Activated CD4-positive, CD25-positive, alpha-beta regulatory T cell treated with anti-CD3 and anti-CD28 coated beads, Interleukin-2, amount 50 U/mL, for 72 hours (primary cell): ENCODE data around the gene SLC12A4.
"Not testable (repeated sequence)": the region's sequence is repeated elsewhere in the genome, so short reads cannot be mapped to it uniquely, and the experiment has no call there.

Source experiments
- DNase-seq: peaks from one replicate; pipeline ENCODE4 v3.0.0; 2021

Gene SLC12A4

DNA sequence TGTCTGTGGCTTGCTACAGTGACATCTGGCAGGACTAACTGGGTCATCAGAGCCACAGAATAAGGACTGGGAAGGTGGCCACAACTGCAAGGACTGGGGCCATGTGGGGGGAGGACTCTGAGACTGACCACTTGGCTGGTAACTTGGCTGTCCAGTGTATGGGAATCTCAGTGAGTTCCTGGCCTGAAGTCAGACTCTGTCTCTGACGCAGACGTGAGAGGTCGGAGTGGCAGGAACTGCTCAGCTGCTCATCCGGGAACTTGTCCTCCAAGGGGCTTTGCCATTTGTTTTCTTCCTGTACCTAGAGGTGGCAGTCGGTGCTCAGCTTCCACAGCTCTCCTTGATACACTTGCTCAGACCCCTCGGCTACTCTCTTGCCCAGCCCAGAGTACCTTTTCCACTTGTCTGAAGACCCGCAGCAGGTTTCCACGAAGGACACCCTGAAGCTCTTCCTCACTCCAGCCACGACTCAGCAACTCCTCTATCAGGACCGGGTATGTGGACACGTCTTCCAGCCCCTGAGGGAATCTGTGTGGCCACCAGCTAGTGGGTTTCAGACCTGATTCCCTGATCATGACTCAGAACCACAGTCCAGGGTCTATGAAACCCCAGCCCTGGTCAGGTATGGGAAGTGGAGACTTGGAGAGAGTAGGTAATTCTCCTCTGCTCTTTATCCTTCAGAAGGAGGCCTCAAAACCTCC, 19.2 kb upstream of the SLC12A4 start:
- no peak for DNase-seq

- no peak for DNase-seq
Measured at GRCh38 chr16:67986949-67987348, 18.5 kb upstream of the SLC12A4 start.

GRCh38 chr16:67982011-67982696, 13.7 kb upstream of the SLC12A4 start:
- no peak for DNase-seq

DNA sequence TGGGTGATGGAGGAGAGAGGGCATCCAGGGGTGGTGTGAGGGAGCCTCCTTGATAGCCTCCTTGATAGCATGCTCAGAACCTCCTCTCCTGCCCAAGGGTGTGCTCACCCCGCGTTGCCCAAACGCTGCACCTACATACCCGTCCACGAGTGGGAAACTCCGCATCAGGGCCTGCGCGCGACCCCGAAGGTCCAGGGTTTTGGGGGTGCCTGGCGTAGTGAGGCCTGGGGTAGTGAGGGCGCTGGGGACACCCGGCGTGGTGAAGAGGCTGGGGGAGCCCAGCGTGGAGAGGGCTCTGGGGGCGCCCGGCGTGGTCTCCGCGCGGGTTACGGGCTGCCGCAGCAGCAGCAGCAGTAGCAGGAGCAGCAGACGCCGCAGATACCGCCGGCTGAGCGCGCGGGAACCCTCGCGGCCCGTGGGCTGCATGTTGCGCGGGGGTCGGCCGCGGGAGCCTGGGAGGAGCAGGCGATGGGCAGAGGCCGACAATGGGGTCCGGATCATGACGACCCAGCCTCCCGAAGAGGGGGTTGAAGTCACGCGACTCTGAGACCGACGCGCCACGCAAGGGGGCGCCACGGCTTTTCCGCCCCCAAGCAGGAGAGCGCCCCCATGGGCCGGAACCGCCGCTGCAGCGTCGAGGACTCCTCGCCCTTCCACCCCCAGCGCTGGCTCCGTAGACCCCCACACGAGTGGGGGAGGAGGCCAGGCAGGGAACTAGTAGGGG, 11.7 kb upstream of the SLC12A4 start, which contains the start of gene DPEP3:
DPEP3 (minus strand) TSS at position 545 of the 724 bp plus-strand sequence; CDS start at position 426, 119 bp downstream.
- DNase-seq: no peak

- DNase-seq: no peak
Measured at GRCh38 chr16:67977469-67978227, 9.2 kb upstream of the SLC12A4 start.

- no peak for DNase-seq
Measured at GRCh38 chr16:67977005-67977404, 8.6 kb upstream of the SLC12A4 start.

DNA sequence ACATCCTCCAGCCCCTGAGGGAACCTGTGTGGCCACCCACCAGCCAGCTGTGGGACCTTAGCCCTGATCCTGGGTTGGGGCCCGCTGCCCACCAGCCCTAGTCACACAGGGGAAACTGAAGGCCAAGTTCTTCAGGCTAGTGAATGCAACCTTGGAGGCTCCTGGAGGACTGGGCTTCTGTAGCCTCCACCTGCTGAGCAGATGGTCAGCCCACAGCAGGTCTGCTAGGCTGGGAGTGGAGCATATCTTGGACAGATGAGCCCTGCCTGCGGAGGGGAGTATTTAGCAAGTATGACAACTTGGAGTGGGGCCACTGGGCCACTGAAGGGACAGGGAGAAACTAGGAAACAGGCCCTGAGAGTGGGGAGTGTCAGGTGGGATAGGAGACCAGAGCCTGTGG, 7.8 kb upstream of the SLC12A4 start:
- no peak for DNase-seq

DNA sequence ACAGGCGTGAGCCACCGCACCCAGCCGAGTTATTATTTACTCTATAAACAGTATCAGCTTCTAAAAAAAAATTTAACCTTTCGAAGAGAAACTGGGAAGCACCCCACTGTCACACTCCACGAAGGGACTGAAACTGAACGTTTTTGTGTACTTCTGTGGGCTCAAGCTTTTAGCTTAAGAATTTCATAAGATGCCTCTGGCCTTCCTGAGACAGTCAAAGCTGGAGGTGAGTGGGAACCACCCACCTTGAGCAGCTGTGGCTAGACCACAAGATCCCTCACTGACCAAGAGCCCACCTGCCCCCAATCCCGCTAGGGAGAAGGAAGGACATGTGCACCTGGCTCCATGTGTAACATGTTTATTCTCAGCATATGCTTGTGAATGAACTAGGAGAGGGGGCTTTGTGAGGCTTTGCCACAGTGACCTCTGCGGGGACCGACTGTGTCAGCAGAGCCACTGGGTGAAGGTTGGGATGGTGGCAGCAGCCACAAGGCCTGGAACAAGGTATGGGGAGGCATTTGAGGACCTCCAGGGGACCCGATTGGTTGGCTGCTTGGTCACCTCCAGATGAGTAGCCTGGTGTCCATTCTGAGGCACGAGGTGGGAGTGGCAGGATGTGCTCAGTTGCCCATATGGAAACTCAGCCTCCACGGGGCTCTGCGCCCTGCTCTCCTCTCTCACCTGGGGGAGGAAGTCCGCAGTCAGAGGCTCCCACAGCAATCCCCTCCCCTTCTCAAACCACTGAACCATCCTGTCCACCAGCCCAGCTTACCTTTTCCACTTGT, 7.1 kb upstream of the SLC12A4 start:
- DNase-seq: no peak

GRCh38 chr16:67972285-67972684, 3.8 kb upstream of the SLC12A4 start:
- not testable (repeated sequence) for DNase-seq

DNA sequence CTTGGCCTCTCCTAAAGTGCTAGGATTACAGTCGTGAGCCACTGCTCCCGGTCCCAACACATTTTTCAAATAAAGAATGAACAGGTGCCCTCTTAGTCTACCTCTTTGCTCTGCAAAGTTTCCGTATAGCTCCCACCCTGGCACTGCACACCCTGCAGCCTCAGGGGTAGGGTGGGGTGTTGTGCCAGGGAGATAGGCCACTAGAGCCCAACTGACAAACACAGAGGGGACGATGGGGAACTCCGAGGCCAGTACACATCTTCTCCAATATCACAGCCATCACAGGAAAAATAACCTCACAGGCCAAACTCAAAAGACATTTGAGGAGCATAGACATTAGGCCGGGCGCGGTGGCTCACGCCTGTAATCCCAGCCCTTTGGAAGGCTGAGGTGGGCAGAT, 2.7 kb upstream of the SLC12A4 start:
- DNase-seq: no peak

- DNase-seq: no peak
Measured at GRCh38 chr16:67969254-67970039, 1.0 kb upstream of the SLC12A4 start.

- no peak for DNase-seq
Measured at GRCh38 chr16:67967958-67968399, 458 bp downstream of the SLC12A4 start.

DNA sequence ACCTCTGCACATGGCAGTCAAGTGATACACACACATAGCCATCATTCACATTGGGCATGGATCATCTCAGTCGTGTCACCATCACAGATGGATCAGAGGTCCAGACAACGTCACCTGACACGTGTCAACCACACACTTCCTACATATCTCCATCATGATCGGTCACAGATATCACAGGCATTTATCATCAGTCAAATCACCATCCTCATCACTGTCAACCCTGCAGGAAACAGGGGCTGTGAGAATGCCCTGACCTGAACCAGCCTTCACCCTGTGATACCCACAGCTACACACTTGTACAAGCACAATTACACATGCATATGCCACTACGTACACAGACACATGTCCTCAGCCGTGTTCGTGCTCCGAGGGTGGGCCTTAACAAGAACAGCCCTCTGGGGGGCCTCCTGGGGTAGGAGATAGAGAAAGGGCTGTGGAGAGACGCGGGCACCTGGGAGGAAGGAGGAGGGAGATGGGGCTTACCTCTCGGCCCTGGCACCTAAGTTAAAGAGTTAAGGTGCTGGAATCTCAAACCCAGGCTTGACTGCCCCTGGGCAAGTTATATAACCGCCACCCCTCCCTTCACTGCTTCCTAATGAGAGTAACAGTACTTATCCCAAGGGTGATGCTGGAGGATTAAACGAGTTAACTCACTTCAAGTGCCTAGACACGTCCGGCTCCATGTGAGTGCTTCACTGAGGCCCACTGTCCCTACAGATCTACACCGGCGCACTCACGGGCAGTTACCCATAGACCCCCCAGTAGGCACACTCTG, 1.1 kb downstream of the SLC12A4 start:
- DNase-seq: peak; percentile 38

DNA sequence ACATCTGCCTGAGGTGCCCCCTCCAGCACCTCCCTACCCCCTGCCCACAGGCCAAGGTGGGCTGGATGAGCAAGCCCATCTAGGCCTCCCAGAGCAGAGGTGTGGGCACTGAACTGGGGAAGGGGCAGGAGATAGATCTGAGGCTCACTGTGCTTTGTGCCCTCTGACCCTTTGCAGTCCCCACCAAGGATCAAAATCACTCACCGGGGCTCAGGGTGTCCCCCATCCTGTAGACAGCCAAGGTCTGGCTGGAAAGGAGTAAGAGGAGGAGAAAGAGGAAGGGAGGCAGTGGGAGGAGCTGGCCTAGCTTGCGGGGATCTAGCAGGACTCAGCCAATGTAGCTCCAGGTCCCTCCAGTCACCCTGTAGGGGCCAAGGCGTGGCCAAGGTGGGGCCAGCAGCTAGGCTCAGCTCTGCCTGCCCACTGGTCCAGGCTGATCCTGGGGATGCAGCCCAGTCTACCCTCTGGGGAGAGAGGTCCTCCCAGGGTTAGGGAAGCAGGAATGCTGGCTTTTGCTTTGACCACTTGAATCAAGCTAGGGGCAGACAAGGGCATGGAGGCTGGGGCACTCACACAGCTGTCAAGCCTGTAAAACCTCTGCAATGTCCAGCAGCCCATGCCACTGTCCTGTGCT, 1.8 kb downstream of the SLC12A4 start:
- no peak for DNase-seq

GRCh38 chr16:67965668-67966548, 2.5 kb downstream of the SLC12A4 start:
- DNase-seq: no peak

- DNase-seq: no peak
Measured at GRCh38 chr16:67964477-67965131, 3.8 kb downstream of the SLC12A4 start.

DNA sequence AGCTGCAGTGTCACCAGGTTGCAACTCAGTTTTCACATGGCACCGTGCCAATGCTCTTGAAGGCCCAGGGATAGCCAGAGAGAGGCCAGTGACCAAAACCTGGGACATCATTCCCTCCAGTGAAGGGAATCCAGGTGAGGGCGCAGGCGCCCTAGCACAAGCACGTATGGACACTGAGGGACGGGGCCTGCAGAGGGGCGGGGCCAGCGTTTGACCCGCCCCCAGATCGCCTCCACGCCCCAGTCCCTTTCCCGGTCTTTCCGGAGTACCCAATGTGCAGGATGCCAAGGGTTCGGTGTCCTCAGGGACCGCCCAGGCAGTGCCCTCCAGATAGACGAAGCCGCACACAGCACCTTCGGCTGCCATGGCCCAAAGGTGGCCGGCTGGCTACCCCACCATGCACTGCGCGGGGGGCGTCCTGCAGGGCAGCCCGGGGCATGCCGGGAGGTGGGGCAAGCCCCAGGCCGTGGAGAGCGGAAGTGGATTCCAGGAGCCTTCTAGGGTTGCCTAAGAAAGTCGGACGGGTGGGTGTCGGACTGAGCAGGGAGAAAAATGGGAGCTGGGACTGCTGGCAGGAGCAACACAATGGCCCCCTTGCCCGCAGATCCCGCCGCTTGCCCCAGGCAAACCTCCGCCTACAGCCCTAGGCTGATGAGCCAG, 4.6 kb downstream of the SLC12A4 start:
- DNase-seq: no peak

DNA sequence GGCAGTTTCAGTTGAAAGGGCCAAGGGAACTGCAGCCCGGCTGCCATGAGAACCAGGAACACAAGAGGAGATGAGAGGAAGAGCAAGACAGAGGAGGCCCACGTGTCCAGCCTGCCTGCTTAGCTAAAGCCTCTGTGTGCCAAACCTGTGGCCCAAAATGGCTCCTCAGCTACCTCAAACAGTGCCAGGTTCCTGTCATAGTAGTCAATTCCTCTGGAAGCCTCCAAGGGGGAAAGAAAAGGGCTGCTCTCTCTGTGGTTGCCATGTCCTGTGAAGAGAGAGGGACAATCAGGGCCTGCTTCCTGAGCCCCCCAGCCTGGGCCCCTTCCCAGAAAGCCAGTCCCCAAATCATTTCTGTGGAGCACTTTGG, 5.2 kb downstream of the SLC12A4 start:
- no peak for DNase-seq
